Stimulated activated CD4-positive, alpha-beta T cell treated with anti-CD3 and anti-CD28 coated beads, Interleukin-15, amount 100 ng/mL, for 48 hours (primary cell): ENCODE results near the gene CDC42EP1.
A peak's percentile ranks its signal among the peaks of the same experiment; 100 is the strongest.
"Not testable (repeated sequence)": the region's sequence is repeated elsewhere in the genome, so short reads cannot be mapped to it uniquely, and the experiment has no call there.

Source experiments
- DNase-seq, 2 donors: peaks; one replicate each; pipeline ENCODE4 v3.0.0-alpha.2; 2020; ENCODE audit warnings: low read depth in 2 of 2

The CDC42EP1 gene

GRCh38 chr22:37581504-37581903, 21.2 kb downstream of the CDC42EP1 start:
- DNase-seq: no peak

- DNase-seq: no peak
Measured at GRCh38 chr22:37582526-37582925, 22.2 kb downstream of the CDC42EP1 start.

GRCh38 chr22:37588546-37589215, 28.4 kb downstream of the CDC42EP1 start:
- DNase-seq: no peak

GRCh38 chr22:37589636-37590035, 29.4 kb downstream of the CDC42EP1 start:
- no peak for DNase-seq

- not testable (repeated sequence) for DNase-seq
Measured at GRCh38 chr22:37591081-37591480, 30.8 kb downstream of the CDC42EP1 start.

GRCh38 chr22:37591823-37592404, 31.6 kb downstream of the CDC42EP1 start:
- no peak for DNase-seq

GRCh38 chr22:37594237-37594636, 34.0 kb downstream of the CDC42EP1 start:
- DNase-seq: no peak

GRCh38 chr22:37599153-37599552, 38.9 kb downstream of the CDC42EP1 start:
- DNase-seq: no peak

- DNase-seq: no peak
Measured at GRCh38 chr22:37601203-37601539, 40.9 kb downstream of the CDC42EP1 start.

- no peak for DNase-seq
Measured at GRCh38 chr22:37601540-37602442, 41.5 kb downstream of the CDC42EP1 start.

GRCh38 chr22:37602546-37603277, 42.4 kb downstream of the CDC42EP1 start:
- DNase-seq: not testable (repeated sequence)

GRCh38 chr22:37604074-37604473, 43.8 kb downstream of the CDC42EP1 start:
- DNase-seq: no peak

- no peak for DNase-seq
Measured at GRCh38 chr22:37604875-37605274, 44.6 kb downstream of the CDC42EP1 start.

- DNase-seq: peak; percentile 71 to 91
Measured at GRCh38 chr22:37607010-37607934, 47.0 kb downstream of the CDC42EP1 start.

- no peak for DNase-seq
Measured at GRCh38 chr22:37607935-37608476, 47.7 kb downstream of the CDC42EP1 start.

GRCh38 chr22:37608477-37609239, 48.4 kb downstream of the CDC42EP1 start, which contains the start of gene GGA1:
TSS of gene GGA1 (plus strand) at chr22:37608834. CDS start at chr22:37608861, 27 bp downstream.
- peak; percentile 93 for DNase-seq

- DNase-seq: no peak
Measured at GRCh38 chr22:37609240-37610152, 49.2 kb downstream of the CDC42EP1 start.

GRCh38 chr22:37610153-37610475, 49.8 kb downstream of the CDC42EP1 start:
- DNase-seq: not testable (repeated sequence)
